Vagina (tissue), 2 donors: ENCODE results near the gene ATP11C.

Experiments used
- CTCF ChIP-seq, 3 experiments: fragments of 450-650 bp in 2 of 3; fragments of 200-600 bp in 1 of 3; sonication (generic) in 1 of 3; IDR thresholded peaks; one replicate each; pipeline ENCODE4 v1.5.1; 2017 to 2019; ENCODE audit warnings: antibody characterized with exemption in 3 of 3, mild to moderate bottlenecking in 2 of 3, moderate library complexity in 2 of 3
- POLR2AphosphoS5 ChIP-seq, 2 donors: sonication (generic); formaldehyde crosslinking; IDR thresholded peaks; one replicate each; pipeline ENCODE4 v1.9.0; 2017; ENCODE audit warnings: antibody characterized with exemption in 2 of 2, mild to moderate bottlenecking in 2 of 2, low read depth in 1 of 2; ENCODE audit not compliant: insufficient read depth in 1 of 2

GRCh38 chrX:139877710-139878414 is 55.0 kb downstream of the ATP11C start:
- no peak for TF ChIP-seq POLR2AphosphoS5 (IDR thresholded peaks at IDR 0.05; ENCODE audit: insufficient read depth in 1 of 2, low read depth in 1 of 2)
- TF ChIP-seq CTCF (IDR thresholded peaks at IDR 0.05) = no peak
